Measurements from ENCODE around the gene CES5A.

DNA sequence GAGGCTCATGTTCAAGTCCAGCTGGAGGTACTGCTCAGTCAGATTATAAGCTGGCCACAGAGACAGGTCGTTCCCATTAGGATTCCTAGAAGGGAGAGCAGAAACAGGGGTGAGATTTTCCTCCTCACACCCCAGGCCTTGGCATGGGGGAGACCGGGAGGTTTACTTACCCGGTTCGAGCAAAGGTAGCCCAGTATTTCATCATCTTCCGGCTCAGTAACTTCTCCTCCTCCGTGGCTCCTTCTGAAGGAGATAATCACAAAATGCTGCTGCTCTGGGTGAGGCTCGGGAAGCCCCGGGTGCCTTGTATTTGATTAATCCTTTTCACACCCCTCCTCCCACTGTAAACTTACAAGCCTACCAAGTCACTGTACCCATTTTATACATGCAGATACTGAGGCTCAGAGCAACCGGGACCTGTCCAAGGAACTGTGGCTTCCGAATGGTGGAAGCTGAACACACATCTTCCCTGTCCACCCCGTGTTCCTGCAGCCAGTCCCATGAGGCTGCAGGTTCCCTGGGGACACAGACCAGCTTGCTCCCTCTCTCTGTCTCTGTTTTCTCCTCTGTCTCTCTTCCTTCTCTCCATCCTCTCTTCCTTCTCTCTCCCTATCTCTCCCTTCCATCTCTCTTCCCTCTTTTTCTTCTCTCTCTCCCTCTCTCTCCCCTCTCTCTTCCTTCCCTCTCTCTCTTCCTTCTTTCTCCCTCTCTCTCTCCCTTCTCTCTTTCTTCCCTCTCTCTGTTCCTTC, 28.4 kb downstream of the CES5A start:
- TF ChIP-seq, protein P1, sequence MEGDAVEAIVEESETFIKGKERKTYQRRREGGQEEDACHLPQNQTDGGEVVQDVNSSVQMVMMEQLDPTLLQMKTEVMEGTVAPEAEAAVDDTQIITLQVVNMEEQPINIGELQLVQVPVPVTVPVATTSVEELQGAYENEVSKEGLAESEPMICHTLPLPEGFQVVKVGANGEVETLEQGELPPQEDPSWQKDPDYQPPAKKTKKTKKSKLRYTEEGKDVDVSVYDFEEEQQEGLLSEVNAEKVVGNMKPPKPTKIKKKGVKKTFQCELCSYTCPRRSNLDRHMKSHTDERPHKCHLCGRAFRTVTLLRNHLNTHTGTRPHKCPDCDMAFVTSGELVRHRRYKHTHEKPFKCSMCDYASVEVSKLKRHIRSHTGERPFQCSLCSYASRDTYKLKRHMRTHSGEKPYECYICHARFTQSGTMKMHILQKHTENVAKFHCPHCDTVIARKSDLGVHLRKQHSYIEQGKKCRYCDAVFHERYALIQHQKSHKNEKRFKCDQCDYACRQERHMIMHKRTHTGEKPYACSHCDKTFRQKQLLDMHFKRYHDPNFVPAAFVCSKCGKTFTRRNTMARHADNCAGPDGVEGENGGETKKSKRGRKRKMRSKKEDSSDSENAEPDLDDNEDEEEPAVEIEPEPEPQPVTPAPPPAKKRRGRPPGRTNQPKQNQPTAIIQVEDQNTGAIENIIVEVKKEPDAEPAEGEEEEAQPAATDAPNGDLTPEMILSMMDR (IDR thresholded peaks at IDR 0.05 in 4 of 5, conservative IDR thresholded peaks at IDR 0.05 in 1 of 5) = no peak
- no peak for TF ChIP-seq POLR2A (IDR thresholded peaks at IDR 0.05)
